HepG2 (cell line): ENCODE results near the gene KRTAP10-5. TPM values are rescaled to one million over a fixed set of nuclear protein-coding genes. Genes with fewer than 3 reads are reported as not detected.

Experiments
- ATAC-seq: fragments of 200-7000 bp; cut with Tn5 transposase; 3 replicates; pipeline ENCODE4 v1.9.1; 2020; ENCODE audit warnings: mild to moderate bottlenecking, moderate library complexity
- BruUV-seq: library from RNA; stranded (reverse); fragments of 400-500 nt; replicated peaks from 2 replicates; lab custom pipeline; 2021; lab: Mats Ljungman, UMichigan
- CTCF ChIA-PET: fragments of 300-600 bp; formaldehyde crosslinking; extraction: SDS; loops from one replicate; lab custom pipeline; 2021; ENCODE audit warnings: low total read pairs, inconsistent platforms, low intra/inter-chr PET ratio; lab: Yijun Ruan, JAX
- POLR2A ChIA-PET: fragments of 350-600 bp; sonication (Branson Sonifier 250); formaldehyde crosslinking; loops from one replicate; lab custom pipeline; 2020; ENCODE audit warnings: antibody characterized with exemption, inconsistent platforms; lab: Yijun Ruan, JAX
- DNase-seq: peaks from one replicate; pipeline ENCODE4 v3.0.0-alpha.2; 2015; ENCODE audit warnings: low spot score
- FAIRE-seq: peaks from 3 replicates; lab custom pipeline; 2011; peaks lifted over from hg19 to GRCh38; lab: Jason Lieb, UNC
- H2AFZ ChIP-seq: one replicate; pipeline ENCODE4 v1.6.1; 2011; ENCODE audit warnings: low read length, inconsistent platforms
- H3K27ac ChIP-seq: fragments of 300-600 bp; 3 replicates; pipeline ENCODE4 v1.8.0; 2011; ENCODE audit warnings: mixed run types, mild to moderate bottlenecking, mixed read lengths, low read length, inconsistent platforms; ENCODE audit not compliant: insufficient read depth; ENCODE audit errors: extremely low read length
- H3K27me3 ChIP-seq, 2 experiments: fragments of 200-600 bp in 1 of 2; 2 replicates in 1 of 2; 3 replicates in 1 of 2; pipeline versions ENCODE4 v1.6.0 to v1.8.0; 2011; ENCODE audit warnings: low read length in 2 of 2, mild to moderate bottlenecking in 2 of 2, moderate library complexity in 2 of 2, inconsistent platforms in 1 of 2; ENCODE audit not compliant: insufficient read depth in 2 of 2, control insufficient read depth in 1 of 2
- H3K36me3 ChIP-seq, 2 experiments: fragments of 200-600 bp in 1 of 2; replicated peaks in 1 of 2; 2 replicates in 1 of 2; 3 replicates in 1 of 2; pipeline versions ENCODE4 v1.5.1 to v1.8.0; 2011; ENCODE audit warnings: low read length in 2 of 2, inconsistent platforms in 1 of 2; ENCODE audit not compliant: insufficient read depth in 2 of 2, control insufficient read depth in 1 of 2
- H3K4me1 ChIP-seq: 2 replicates; pipeline ENCODE4 v1.5.1; 2012; ENCODE audit warnings: low read length, inconsistent platforms; ENCODE audit not compliant: insufficient read depth
- H3K4me2 ChIP-seq: 2 replicates; pipeline ENCODE4 v1.6.0; 2011; ENCODE audit warnings: low read depth, low read length, inconsistent platforms
- H3K4me3 ChIP-seq, 3 experiments: fragments of 200-600 bp in 1 of 3; sonication (generic), shearing (Covaris generic) in 1 of 3; replicated peaks in 1 of 3; 2 replicates each; pipeline ENCODE4 v1.5.1; 2011 to 2016; ENCODE audit warnings: low read length in 3 of 3, inconsistent platforms in 2 of 3, low read depth in 2 of 3, mild to moderate bottlenecking in 2 of 3, control low read depth in 1 of 3, mixed read lengths in 1 of 3; ENCODE audit not compliant: insufficient read depth in 1 of 3
- H3K79me2 ChIP-seq: one replicate; pipeline ENCODE4 v1.6.1; 2011; ENCODE audit warnings: low read length, inconsistent platforms; ENCODE audit not compliant: insufficient read depth
- H3K9ac ChIP-seq: 2 replicates; pipeline ENCODE4 v1.6.0; 2011; ENCODE audit warnings: mild to moderate bottlenecking, low read depth, low read length, inconsistent platforms; ENCODE audit not compliant: insufficient read depth
- H3K9me3 ChIP-seq: 2 replicates; pipeline ENCODE4 v1.5.1; 2012; ENCODE audit warnings: mild to moderate bottlenecking, low read length
- H4K20me1 ChIP-seq: 2 replicates; pipeline ENCODE4 v1.6.0; 2011; ENCODE audit warnings: inconsistent platforms, mild to moderate bottlenecking, low read length, moderate library complexity; ENCODE audit not compliant: insufficient read depth
- FOXO1 ChIP-seq: sonication (generic); formaldehyde crosslinking; IDR thresholded peaks from 2 replicates; pipeline ENCODE4 v1.4.0; 2020; ENCODE audit warnings: missing genetic modification reagents
- ISL2 ChIP-seq: sonication (generic); formaldehyde crosslinking; IDR thresholded peaks from 2 replicates; pipeline ENCODE4 v1.5.0; 2020; ENCODE audit warnings: missing genetic modification reagents
- NAIF1 ChIP-seq: sonication (generic); formaldehyde crosslinking; IDR thresholded peaks from 2 replicates; pipeline ENCODE4 v1.5.0; 2020; ENCODE audit warnings: mild to moderate bottlenecking, missing genetic modification reagents, borderline replicate concordance
- RFXANK ChIP-seq: IDR thresholded peaks from 2 replicates; pipeline ENCODE4 v1.6.1; 2016
- STAG1 ChIP-seq: sonication (generic); formaldehyde crosslinking; IDR thresholded peaks from 2 replicates; pipeline ENCODE4 v1.4.0; 2020; ENCODE audit warnings: missing genetic modification reagents
- ZKSCAN5 ChIP-seq: sonication (generic); formaldehyde crosslinking; IDR thresholded peaks from 2 replicates; pipeline ENCODE4 v1.5.1; 2020; ENCODE audit warnings: mild to moderate bottlenecking, missing genetic modification reagents
- ZKSCAN8 ChIP-seq: IDR thresholded peaks from 2 replicates; pipeline ENCODE4 v1.6.1; 2016; ENCODE audit warnings: borderline replicate concordance, missing genetic modification reagents, missing compliant biosample characterization
- ZNF367 ChIP-seq: sonication (generic); formaldehyde crosslinking; IDR thresholded peaks from 2 replicates; pipeline ENCODE4 v1.4.0; 2020; ENCODE audit warnings: missing genetic modification reagents, borderline replicate concordance
- ZNF644 ChIP-seq: IDR thresholded peaks from 2 replicates; pipeline ENCODE4 v1.6.1; 2016; ENCODE audit warnings: low read depth
- ZNF670 ChIP-seq: sonication (generic); formaldehyde crosslinking; IDR thresholded peaks from 2 replicates; pipeline ENCODE4 v1.8.0; 2022; ENCODE audit warnings: mild to moderate bottlenecking, missing genetic modification reagents, borderline replicate concordance
- ZNF678 ChIP-seq: sonication (generic); formaldehyde crosslinking; IDR thresholded peaks from 2 replicates; pipeline ENCODE4 v1.4.0; 2020; ENCODE audit warnings: mild to moderate bottlenecking, missing genetic modification reagents
- WGBS: methylation state at CpG from one replicate; pipeline ENCODE4 v1.1.6; 2017; ENCODE audit warnings: low lambda C conversion rate; 5-methylcytosine and 5-hydroxymethylcytosine counted together
- in situ Hi-C: cut with HindIII; loops from 2 replicates; pipeline ENCODE4 v1.10.0; 2017; ENCODE audit warnings: low pct_unique_long_range_greater_than_20kb; ENCODE audit not compliant: extremely low pct_ligation_motif_present
- intact Hi-C: fragments of 100-400 bp; cut with micrococcal nuclease; formaldehyde crosslinking; loops from one replicate; pipeline ENCODE4 v1.10.0; 2022; ENCODE audit not compliant: unreplicated experiment
- polyA plus RNA-seq, 8 experiments: library from polyadenylated mRNA; depleted of rRNA in 3 of 8; stranded (reverse) in 7 of 8; unstranded in 1 of 8; fragments of >200 nt; fragmentation: Illumina TruSeq in 4 of 8; extraction: Trizol in 4 of 8; gene quantifications; 2 replicates each; pipeline versions ENCODE4 v1.2.1 to v1.2.3, GENCODE V29; 2011 to 2016; ENCODE audit warnings: low read depth in 4 of 8, missing spikeins in 1 of 8, mixed read lengths in 1 of 8; ENCODE audit not compliant: insufficient read depth in 1 of 8
- total RNA-seq, 5 experiments: library from RNA; depleted of rRNA; stranded (reverse); fragments of >200 nt; fragmentation: Illumina TruSeq; extraction: Trizol; gene quantifications; 2 replicates each; pipeline ENCODE4 v1.2.3, GENCODE V29; 2016; ENCODE audit warnings: low read depth in 1 of 5
- TF ChIP-seq, protein P1 (sequence below), 2 experiments: sonication (generic) in 1 of 2; formaldehyde crosslinking in 1 of 2; IDR thresholded peaks; 2 replicates each; pipeline versions ENCODE4 v1.5.1 to v1.6.1; 2011 to 2020; ENCODE audit warnings: borderline replicate concordance in 1 of 2, low read depth in 1 of 2, low read length in 1 of 2, mild to moderate bottlenecking in 1 of 2, missing genetic modification reagents in 1 of 2, moderate library complexity in 1 of 2
- TF ChIP-seq, protein P2 (sequence below): sonication (generic); formaldehyde crosslinking; IDR thresholded peaks from 2 replicates; pipeline ENCODE4 v1.5.0; 2020; ENCODE audit warnings: mild to moderate bottlenecking, missing genetic modification reagents, moderate library complexity

The KRTAP10-5 gene
- total and polyA plus RNA-seq, 2 of the 13 experiments (the other 11 are each of a cell fraction or from before 2014, with no cell fraction given), result not detected

DNA sequence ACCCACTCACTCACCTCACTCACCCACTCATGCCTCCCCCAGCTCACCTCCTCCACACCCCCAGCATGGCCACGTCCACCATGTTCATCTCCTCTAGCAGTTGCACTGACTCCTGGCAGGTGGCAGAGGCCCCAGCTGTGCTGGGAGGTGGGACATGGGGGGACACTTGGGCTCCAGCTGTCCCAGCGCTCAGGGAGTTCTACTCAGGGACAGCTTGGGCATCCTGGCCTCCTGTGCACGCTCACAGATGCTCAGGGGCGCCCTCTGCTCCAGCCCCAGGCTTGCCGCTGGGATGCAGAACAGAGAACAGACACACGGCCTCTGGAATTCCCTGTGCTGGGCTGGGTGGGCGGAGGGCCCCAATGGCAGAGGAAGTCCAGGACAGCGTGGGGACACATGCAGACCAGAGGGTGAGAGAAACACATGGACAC lies 36.7 kb upstream of the KRTAP10-5 start:
- H3K36me3 ChIP-seq, result no peaks in the 10 kb centered on the region
- peak; percentile 46; the same call in 2 of the 3 replicates for ATAC-seq
- CTCF ChIA-PET, result no interaction called here

DNA sequence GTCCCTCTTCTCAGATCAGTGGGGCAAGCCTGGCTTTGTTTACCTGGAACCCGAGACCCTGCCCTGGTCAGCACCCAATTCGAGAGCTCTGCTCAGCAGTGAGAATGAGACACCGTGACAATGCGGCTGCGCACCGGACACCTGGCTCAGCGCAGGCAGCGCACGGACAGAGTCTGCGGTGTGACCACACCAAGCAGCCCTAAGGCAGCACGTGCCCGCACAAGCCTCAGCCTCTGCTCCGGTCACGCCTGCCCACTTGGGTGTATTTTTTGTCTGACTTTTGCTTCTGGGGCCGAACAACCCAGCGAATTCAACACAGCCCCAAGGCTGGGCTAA lies 36.2 kb upstream of the KRTAP10-5 start:
- DNase-seq, result no peak
- Histone ChIP-seq H3K9ac (no peak overlapping the region), H3K9me3 (peaks cover 6% of the 10 kb centered on the region; the same call in 1 of the 2 replicates), H3K4me1 (no peaks in the 10 kb centered on the region), H3K27ac (no peak overlapping the region), H4K20me1 (no peaks in the 10 kb centered on the region), H3K79me2 (no peaks in the 10 kb centered on the region), H2AFZ (no peak overlapping the region), H3K36me3 (no peaks in the 10 kb centered on the region), H3K27me3 (peaks cover 1 to 28% of the 10 kb centered on the region in 2 experiments; a peak in 3 of 5 replicates), H3K4me3 (no peak overlapping the region), H3K4me2 (no peak overlapping the region)
- in situ Hi-C loops (no loop called here), intact Hi-C loops (no loop called here)
- TF ChIP-seq NAIF1 (CRISPR knock-in tag), result no peak
- no peak for TF ChIP-seq ZNF644 (CRISPR knock-in tag)
- TF ChIP-seq, protein P1, sequence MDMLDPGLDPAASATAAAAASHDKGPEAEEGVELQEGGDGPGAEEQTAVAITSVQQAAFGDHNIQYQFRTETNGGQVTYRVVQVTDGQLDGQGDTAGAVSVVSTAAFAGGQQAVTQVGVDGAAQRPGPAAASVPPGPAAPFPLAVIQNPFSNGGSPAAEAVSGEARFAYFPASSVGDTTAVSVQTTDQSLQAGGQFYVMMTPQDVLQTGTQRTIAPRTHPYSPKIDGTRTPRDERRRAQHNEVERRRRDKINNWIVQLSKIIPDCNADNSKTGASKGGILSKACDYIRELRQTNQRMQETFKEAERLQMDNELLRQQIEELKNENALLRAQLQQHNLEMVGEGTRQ (IDR thresholded peaks at IDR 0.05; ENCODE audit: low read depth, low read length), result no peak
- TF ChIP-seq, protein P1 (CRISPR knock-in tag; IDR thresholded peaks at IDR 0.05; ENCODE audit: borderline replicate concordance), result no peak
- no peak for TF ChIP-seq ISL2
- no peak for TF ChIP-seq ZKSCAN8 (CRISPR knock-in tag)
- ChIA-PET POLR2A (no interaction called here), CTCF (no interaction called here)
- no TSS peak for BruUV-seq
- no peak for ATAC-seq
- FAIRE-seq, result no peak
- 25% methylated on average over 3 of the region's 16 CpGs for WGBS

More for the DNA sequence above, 36.7 kb upstream of the KRTAP10-5 start:
- POLR2A ChIA-PET, result no interaction called here
- no peak for TF ChIP-seq ZNF678 (CRISPR knock-in tag)
- TF ChIP-seq ZNF367 (CRISPR knock-in tag), result no peak
- no peak for TF ChIP-seq RFXANK (CRISPR knock-in tag)
- TF ChIP-seq ZKSCAN5, result no peak
- 0 out of 2 replicates have a peak, but pooled peaks have one; percentile 12 for TF ChIP-seq STAG1 (CRISPR knock-in tag)
- TF ChIP-seq, protein P2, sequence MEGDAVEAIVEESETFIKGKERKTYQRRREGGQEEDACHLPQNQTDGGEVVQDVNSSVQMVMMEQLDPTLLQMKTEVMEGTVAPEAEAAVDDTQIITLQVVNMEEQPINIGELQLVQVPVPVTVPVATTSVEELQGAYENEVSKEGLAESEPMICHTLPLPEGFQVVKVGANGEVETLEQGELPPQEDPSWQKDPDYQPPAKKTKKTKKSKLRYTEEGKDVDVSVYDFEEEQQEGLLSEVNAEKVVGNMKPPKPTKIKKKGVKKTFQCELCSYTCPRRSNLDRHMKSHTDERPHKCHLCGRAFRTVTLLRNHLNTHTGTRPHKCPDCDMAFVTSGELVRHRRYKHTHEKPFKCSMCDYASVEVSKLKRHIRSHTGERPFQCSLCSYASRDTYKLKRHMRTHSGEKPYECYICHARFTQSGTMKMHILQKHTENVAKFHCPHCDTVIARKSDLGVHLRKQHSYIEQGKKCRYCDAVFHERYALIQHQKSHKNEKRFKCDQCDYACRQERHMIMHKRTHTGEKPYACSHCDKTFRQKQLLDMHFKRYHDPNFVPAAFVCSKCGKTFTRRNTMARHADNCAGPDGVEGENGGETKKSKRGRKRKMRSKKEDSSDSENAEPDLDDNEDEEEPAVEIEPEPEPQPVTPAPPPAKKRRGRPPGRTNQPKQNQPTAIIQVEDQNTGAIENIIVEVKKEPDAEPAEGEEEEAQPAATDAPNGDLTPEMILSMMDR, result peak; percentile 29; the same call in 1 of the 2 replicates
- no peak for TF ChIP-seq FOXO1 (CRISPR knock-in tag)
- TF ChIP-seq ZNF670 (CRISPR knock-in tag), result no peak
- H3K9ac ChIP-seq, result no peak overlapping the region
- 16% methylated on average over 7 of the region's 8 CpGs for WGBS
- BruUV-seq, result no TSS peak
- H3K4me1 ChIP-seq, result no peaks in the 10 kb centered on the region
- H3K4me3 ChIP-seq, result no peak overlapping the region
- H3K27ac ChIP-seq, result no peak overlapping the region
- no peak for DNase-seq
- no peaks in the 10 kb centered on the region for H3K79me2 ChIP-seq
- no peak overlapping the region for H2AFZ ChIP-seq
- no peak overlapping the region for H3K4me2 ChIP-seq
- 0 out of 2 replicates have a peak, but pooled peaks cover 4% of the 10 kb centered on the region for H3K9me3 ChIP-seq
- in situ Hi-C loops (no loop called here), intact Hi-C loops (no loop called here)
- H3K27me3 ChIP-seq, result peaks cover 1 to 28% of the 10 kb centered on the region in 2 experiments; a peak in 3 of 5 replicates
- FAIRE-seq, result no peak
- H4K20me1 ChIP-seq, result no peaks in the 10 kb centered on the region
